Measurements from ENCODE around the gene PVALEF.

DNA sequence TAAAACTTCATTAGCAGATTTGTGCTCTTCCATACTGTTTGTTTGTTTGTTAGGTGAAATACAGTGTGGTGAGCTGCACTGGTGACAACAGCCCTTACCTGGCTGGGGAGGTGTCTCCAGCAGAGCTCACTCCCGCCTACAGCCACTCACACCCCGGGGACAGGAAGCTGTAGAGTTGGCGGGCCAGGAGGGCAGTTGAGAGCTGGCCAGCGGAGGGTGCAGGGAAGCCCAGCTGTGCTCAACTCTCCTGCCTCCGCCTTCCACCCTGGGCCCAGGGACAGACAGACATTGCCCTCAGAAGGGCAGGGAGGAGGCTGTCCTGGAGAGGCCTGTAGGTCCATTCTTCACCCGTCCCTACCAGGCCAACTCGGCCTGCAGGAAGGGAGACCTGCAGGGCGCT lies 48.6 kb upstream of the PVALEF start:
- TF ChIP-seq CTCF (conservative IDR thresholded peaks at IDR 0.05 in 1 of 2, IDR thresholded peaks at IDR 0.05 in 1 of 2; ENCODE audit: low read depth in 1 of 2, low read length in 2 of 2) (no peak), EZH2 (IDR thresholded peaks at IDR 0.05; ENCODE audit: low read length, missing control alignments) (no peak)
